Neuronal stem cell (in vitro differentiated cells): Measurements from ENCODE around the gene TNIP2.
A peak's percentile ranks its signal among the peaks of the same experiment; 100 is the strongest.

ENCODE experiments used
- DNase-seq: peaks from one replicate; pipeline ENCODE4 v3.0.0-alpha.2; 2013; ENCODE audit warnings: low spot score
- H2AFZ ChIP-seq: one replicate; pipeline ENCODE4 v1.6.1; 2013; ENCODE audit warnings: mild to moderate bottlenecking, low read length, inconsistent platforms
- H2AK5ac ChIP-seq: 2 replicates; pipeline ENCODE4 v1.6.1; 2013; ENCODE audit warnings: low read depth, mild to moderate bottlenecking, inconsistent platforms, low read length, moderate library complexity, mixed read lengths
- H2BK120ac ChIP-seq: 2 replicates; pipeline ENCODE4 v1.6.1; 2013; ENCODE audit warnings: low read depth, mild to moderate bottlenecking, inconsistent platforms, low read length, moderate library complexity, mixed read lengths
- H2BK12ac ChIP-seq: one replicate; pipeline ENCODE4 v1.6.1; 2013; ENCODE audit warnings: low read length, inconsistent platforms
- H2BK15ac ChIP-seq: 2 replicates; pipeline ENCODE4 v1.6.1; 2013; ENCODE audit warnings: mild to moderate bottlenecking, low read length, inconsistent platforms, mixed read lengths
- H2BK5ac ChIP-seq: one replicate; pipeline ENCODE4 v1.6.1; 2013; ENCODE audit warnings: inconsistent platforms, mild to moderate bottlenecking, low read length, moderate library complexity
- H3K14ac ChIP-seq: one replicate; pipeline ENCODE4 v1.6.1; 2013; ENCODE audit warnings: low read length, inconsistent platforms
- H3K18ac ChIP-seq: 2 replicates; pipeline ENCODE4 v1.6.1; 2013; ENCODE audit warnings: low read length, inconsistent platforms
- H3K23ac ChIP-seq: 2 replicates; pipeline ENCODE4 v1.6.1; 2013; ENCODE audit warnings: low read depth, mild to moderate bottlenecking, mixed read lengths, low read length, inconsistent platforms; ENCODE audit not compliant: poor library complexity
- H3K27ac ChIP-seq: replicated peaks from 3 replicates; pipeline ENCODE4 v1.5.1; 2013; ENCODE audit warnings: low read length, inconsistent platforms
- H3K27me3 ChIP-seq, 3 experiments: 2 replicates each; pipeline ENCODE4 v1.6.1; 2013; ENCODE audit warnings: low read length in 3 of 3, mild to moderate bottlenecking in 2 of 3, inconsistent platforms in 1 of 3, low read depth in 1 of 3, mixed read lengths in 1 of 3, moderate library complexity in 1 of 3; ENCODE audit not compliant: control insufficient read depth in 3 of 3, insufficient read depth in 3 of 3
- H3K36me3 ChIP-seq, 2 donors: replicated peaks in 1 of 2; 2 replicates each; pipeline ENCODE4 v1.6.1; 2013; ENCODE audit warnings: low read length in 2 of 2; ENCODE audit not compliant: control insufficient read depth in 2 of 2, insufficient read depth in 2 of 2
- H3K4ac ChIP-seq: 2 replicates; pipeline ENCODE4 v1.6.1; 2013; ENCODE audit warnings: inconsistent platforms, mild to moderate bottlenecking, low read length, moderate library complexity
- H3K4me1 ChIP-seq, 2 donors: 1 replicate in 1 of 2; 2 replicates in 1 of 2; pipeline ENCODE4 v1.6.1; 2013; ENCODE audit warnings: low read length in 2 of 2, low read depth in 1 of 2; ENCODE audit not compliant: control insufficient read depth in 2 of 2, insufficient read depth in 1 of 2
- H3K4me2 ChIP-seq: one replicate; pipeline ENCODE4 v1.6.1; 2013; ENCODE audit warnings: mild to moderate bottlenecking, low read length, inconsistent platforms; ENCODE audit not compliant: insufficient read depth, poor library complexity, severe bottlenecking
- H3K4me3 ChIP-seq, 2 donors: 2 replicates each; pipeline ENCODE4 v1.5.1; 2013; ENCODE audit warnings: low read length in 2 of 2, mild to moderate bottlenecking in 2 of 2, inconsistent platforms in 1 of 2, moderate library complexity in 1 of 2
- H3K79me1 ChIP-seq: one replicate; pipeline ENCODE4 v1.6.1; 2013; ENCODE audit warnings: low read depth, mild to moderate bottlenecking, inconsistent platforms, low read length, moderate library complexity
- H3K9ac ChIP-seq: one replicate; pipeline ENCODE4 v1.6.1; 2013; ENCODE audit warnings: mild to moderate bottlenecking, low read depth, low read length, inconsistent platforms; ENCODE audit not compliant: poor library complexity
- H3K9me3 ChIP-seq, 2 donors: replicated peaks in 1 of 2; 2 replicates each; pipeline versions ENCODE3 to v1.6.1; 2013; ENCODE audit warnings: low read length in 2 of 2, mild to moderate bottlenecking in 2 of 2, inconsistent platforms in 1 of 2, low read depth in 1 of 2, mixed read lengths in 1 of 2, moderate library complexity in 1 of 2; ENCODE audit not compliant: control insufficient read depth in 2 of 2, insufficient read depth in 1 of 2
- H4K8ac ChIP-seq: one replicate; pipeline ENCODE4 v1.6.1; 2013; ENCODE audit warnings: low read depth, mild to moderate bottlenecking, inconsistent platforms, low read length, moderate library complexity
- H4K91ac ChIP-seq: one replicate; pipeline ENCODE4 v1.6.1; 2013; ENCODE audit warnings: low read length, low read depth, mild to moderate bottlenecking, inconsistent platforms; ENCODE audit not compliant: poor library complexity
- WGBS, 2 donors: extraction: QIAGEN DNeasy Blood & Tissue Kit; methylation state at CpG; one replicate each; pipeline ENCODE4 v1.1.7; 2013; ENCODE audit warnings: missing lambda C conversion rate in 2 of 2, mixed read lengths in 1 of 2; ENCODE audit not compliant: insufficient read length in 2 of 2, insufficient replicate concordance in 1 of 2; ENCODE audit errors: extremely low coverage in 2 of 2; 5-methylcytosine and 5-hydroxymethylcytosine counted together

Gene TNIP2

GRCh38 chr4:2732526-2732925, 23.6 kb downstream of the TNIP2 start:
- Histone ChIP-seq H3K9me3 (peaks cover 2 to 15% of the 10 kb centered on the region in 2 donors), H3K14ac (no peak overlapping the region), H3K4ac (no peak overlapping the region), H3K79me1 (peaks cover 3% of the 10 kb centered on the region), H3K9ac (no peak overlapping the region), H4K91ac (no peak overlapping the region), H3K27me3 (no peaks in the 10 kb centered on the region), H3K4me3 (no peak overlapping the region), H3K36me3 (peaks cover 29 to 70% of the 10 kb centered on the region in 2 donors), H2BK12ac (no peak overlapping the region), H2AFZ (no peak overlapping the region), H3K18ac (no peak overlapping the region), H3K27ac (no peak overlapping the region), H2BK15ac (no peak overlapping the region), H2BK5ac (no peak overlapping the region), H2AK5ac (no peak overlapping the region), H3K4me2 (no peak overlapping the region), H3K23ac (no peak overlapping the region), H2BK120ac (no peak overlapping the region), H4K8ac (no peak overlapping the region), H3K4me1 (peaks cover 0 to 3% of the 10 kb centered on the region in 2 donors)
- no CpG with 5 or more reads among the region's 6 CpGs for WGBS, 2 donors
- DNase-seq = no peak

DNA sequence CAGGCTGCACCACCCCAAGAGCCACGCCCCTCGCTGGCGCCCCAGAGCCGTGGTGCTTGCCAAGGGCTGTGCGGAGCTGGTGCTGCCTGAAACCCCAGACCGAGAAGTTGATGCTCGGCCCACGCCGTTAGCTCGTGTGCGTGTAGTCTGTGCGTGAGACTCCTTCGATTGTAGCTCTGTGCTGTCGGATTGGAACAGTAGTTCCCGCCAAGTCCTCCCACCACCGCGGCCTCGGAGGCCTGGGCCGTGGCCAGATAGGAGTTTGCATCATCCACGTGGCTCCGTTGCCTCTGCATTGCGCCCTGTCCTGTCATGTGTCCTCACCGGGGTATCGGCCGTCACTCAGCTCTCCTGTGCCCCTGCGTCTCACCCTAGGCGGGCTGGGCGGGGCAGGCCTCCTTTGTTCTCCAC, 24.2 kb downstream of the TNIP2 start:
- Histone ChIP-seq H3K4ac (no peak overlapping the region), H3K79me1 (peaks cover 3% of the 10 kb centered on the region), H2BK5ac (no peak overlapping the region), H3K4me1 (peaks cover 0 to 3% of the 10 kb centered on the region in 2 donors), H4K8ac (no peak overlapping the region), H3K9me3 (peaks cover 2 to 15% of the 10 kb centered on the region in 2 donors), H2AFZ (no peak overlapping the region), H3K9ac (no peak overlapping the region), H3K4me3 (no peak overlapping the region), H2BK12ac (no peak overlapping the region), H3K27ac (no peak overlapping the region), H4K91ac (no peak overlapping the region), H3K23ac (peak overlapping the region; percentile 34), H3K4me2 (no peak overlapping the region), H2AK5ac (no peak overlapping the region), H3K18ac (peak overlapping the region; percentile 55), H3K14ac (no peak overlapping the region), H2BK120ac (no peak overlapping the region), H3K36me3 (peaks cover 29 to 75% of the 10 kb centered on the region in 2 donors), H2BK15ac (no peak overlapping the region), H3K27me3 (no peaks in the 10 kb centered on the region)
- no CpG with 5 or more reads among the region's 28 CpGs for WGBS, 2 donors
- DNase-seq = no peak

- H2AFZ ChIP-seq = no peak overlapping the region
- WGBS, 2 donors = no CpG with 5 or more reads among the region's 9 CpGs
- peaks cover 0 to 3% of the 10 kb centered on the region in 2 donors for H3K4me1 ChIP-seq
- peaks cover 0 to 2% of the 10 kb centered on the region in 2 donors for H3K9me3 ChIP-seq
- H3K18ac ChIP-seq = no peak overlapping the region
- peaks cover 3% of the 10 kb centered on the region for H3K79me1 ChIP-seq
- H4K91ac ChIP-seq = no peak overlapping the region
- no peak overlapping the region for H3K4me2 ChIP-seq
- no peak overlapping the region for H3K23ac ChIP-seq
- no peak overlapping the region for H2BK120ac ChIP-seq
- H3K27me3 ChIP-seq = no peaks in the 10 kb centered on the region
- H3K4me3 ChIP-seq = no peak overlapping the region
- H3K9ac ChIP-seq = no peak overlapping the region
- peaks cover 29 to 84% of the 10 kb centered on the region in 2 donors for H3K36me3 ChIP-seq
- no peak overlapping the region for H2BK5ac ChIP-seq
- no peak overlapping the region for H2BK15ac ChIP-seq
- no peak for DNase-seq
- H2BK12ac ChIP-seq = no peak overlapping the region
- no peak overlapping the region for H2AK5ac ChIP-seq
- no peak overlapping the region for H3K4ac ChIP-seq
- no peak overlapping the region for H3K27ac ChIP-seq
- H4K8ac ChIP-seq = no peak overlapping the region
- no peak overlapping the region for H3K14ac ChIP-seq
These were observed 26.6 kb downstream of the TNIP2 start for GRCh38 chr4:2729533-2729875.

GRCh38 chr4:2728806-2729532, 27.2 kb downstream of the TNIP2 start:
- no peak overlapping the region for H3K4ac ChIP-seq
- no peak overlapping the region for H2BK120ac ChIP-seq
- H2AFZ ChIP-seq = no peak overlapping the region
- H3K23ac ChIP-seq = no peak overlapping the region
- no peak overlapping the region for H2BK15ac ChIP-seq
- no peak overlapping the region for H2BK5ac ChIP-seq
- peak overlapping the region; percentile 24 for H3K9ac ChIP-seq
- H3K18ac ChIP-seq = no peak overlapping the region
- H3K14ac ChIP-seq = peak overlapping the region; percentile 38
- no peak overlapping the region for H3K4me2 ChIP-seq
- WGBS, 2 donors = no CpG with 5 or more reads among the region's 12 CpGs
- H3K4me1 ChIP-seq = peaks cover 0 to 3% of the 10 kb centered on the region in 2 donors
- peaks cover 0 to 2% of the 10 kb centered on the region in 2 donors for H3K9me3 ChIP-seq
- H3K27ac ChIP-seq = no peak overlapping the region
- H3K36me3 ChIP-seq = peaks cover 29 to 82% of the 10 kb centered on the region in 2 donors
- peaks cover 3% of the 10 kb centered on the region for H3K79me1 ChIP-seq
- H2AK5ac ChIP-seq = no peak overlapping the region
- H4K91ac ChIP-seq = no peak overlapping the region
- H2BK12ac ChIP-seq = no peak overlapping the region
- no peak for DNase-seq
- peak overlapping the region in 1 of 2 donors; percentile 36 for H3K4me3 ChIP-seq
- no peak overlapping the region for H4K8ac ChIP-seq
- no peaks in the 10 kb centered on the region for H3K27me3 ChIP-seq
